Activated naive CD4-positive, alpha-beta T cell treated with anti-CD3 and anti-CD28 coated beads for 36 hours (primary cell): Measurements from ENCODE around the gene ARHGEF7. TPM values are rescaled to one million over a fixed set of nuclear protein-coding genes. Genes with fewer than 3 reads are reported as not detected.
"Not testable (repeated sequence)": the region's sequence is repeated elsewhere in the genome, so short reads cannot be mapped to it uniquely, and the experiment has no call there.

ENCODE experiments used
- CTCF ChIA-PET: fragments of 350-600 bp; sonication (Branson Sonifier 250); formaldehyde crosslinking; loops from one replicate; lab custom pipeline; 2021; ENCODE audit warnings: antibody characterized with exemption; lab: Charles Lee
- DNase-seq: peaks from one replicate; pipeline ENCODE4 v3.0.0-alpha.2; 2020
- H3K27ac Mint-ChIP-seq: one replicate; pipeline ENCODE4 v1.8.0; 2021; ENCODE audit warnings: mild to moderate bottlenecking, mixed read lengths
- H3K27me3 Mint-ChIP-seq: one replicate; pipeline ENCODE4 v1.8.0; 2021; ENCODE audit warnings: low read depth, mixed read lengths
- H3K36me3 Mint-ChIP-seq: one replicate; pipeline ENCODE4 v1.8.0; 2021; ENCODE audit warnings: low read depth, mixed read lengths
- H3K4me1 Mint-ChIP-seq: one replicate; pipeline ENCODE4 v1.8.0; 2021; ENCODE audit warnings: low read depth, mixed read lengths
- H3K4me3 Mint-ChIP-seq: one replicate; pipeline ENCODE4 v1.8.0; 2021; ENCODE audit warnings: mild to moderate bottlenecking, moderate library complexity, mixed read lengths
- H3K9me3 Mint-ChIP-seq: one replicate; pipeline ENCODE4 v1.8.0; 2021; ENCODE audit warnings: mixed read lengths
- intact Hi-C: fragments of 100-400 bp; cut with micrococcal nuclease; formaldehyde crosslinking; loops from one replicate; pipeline ENCODE4 v1.15.1; 2023
- total RNA-seq, 2 experiments: library from RNA; stranded (reverse); gene quantifications; one replicate each; pipeline ENCODE4 v1.2.3, GENCODE V29; 2021

ARHGEF7 gene
- total RNA-seq, 2 experiments from 2014 or later: 48.4 to 56.6 TPM

DNA sequence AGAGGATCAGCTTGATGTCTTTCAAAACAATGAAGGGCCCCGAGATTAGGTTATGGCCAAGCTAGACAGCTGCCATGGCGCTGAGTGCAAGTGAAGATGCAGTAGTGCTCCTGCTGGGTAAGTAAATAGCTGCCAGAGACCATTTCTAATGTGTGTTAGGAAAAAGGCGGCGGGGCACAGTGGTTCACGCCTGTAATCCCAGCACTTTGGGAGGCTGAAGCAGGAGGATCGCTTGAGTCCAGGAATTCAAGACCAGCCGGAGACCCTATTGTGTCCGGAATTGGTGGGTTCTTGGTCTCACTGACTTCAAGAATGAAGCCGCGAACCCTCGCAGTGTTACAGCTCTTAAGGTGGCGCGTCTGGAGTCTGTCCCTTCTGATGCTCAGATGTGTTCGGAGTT lies 32.3 kb upstream of the ARHGEF7 start:
- H3K4me1 Mint-ChIP-seq, DNase-seq, H3K9me3 Mint-ChIP-seq, intact Hi-C loops, H3K4me3 Mint-ChIP-seq, H3K27me3 Mint-ChIP-seq, H3K27ac Mint-ChIP-seq, H3K36me3 Mint-ChIP-seq: not testable (repeated sequence)
- CTCF ChIA-PET: interaction anchor here (0.6 kb wide), 1 partner anchor 134 kb away, joined by 3 read pairs; no protein-coding TSS in a partner anchor

DNA sequence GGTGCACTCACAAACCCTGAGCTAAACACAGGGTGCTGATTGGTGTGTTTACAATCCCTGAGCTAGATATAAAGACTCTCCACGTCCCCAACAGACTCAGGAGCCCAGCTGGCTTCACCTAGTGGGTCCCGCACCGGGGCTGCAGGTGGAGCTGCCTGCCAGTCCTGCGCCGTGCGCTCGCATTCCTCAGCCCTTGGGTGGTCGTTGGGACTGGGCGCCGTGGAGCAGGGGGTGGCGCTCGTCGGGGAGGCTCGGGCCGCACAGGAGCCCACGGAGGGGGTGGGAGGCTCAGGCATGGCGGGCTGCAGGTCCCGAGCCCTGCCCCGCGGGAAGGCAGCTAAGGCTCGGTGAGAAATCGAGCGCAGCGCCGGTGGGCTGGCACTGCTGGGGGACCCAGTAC lies 31.4 kb upstream of the ARHGEF7 start:
- CTCF ChIA-PET: interaction anchor here (0.6 kb wide), 1 partner anchor 135 kb away, joined by 3 read pairs; no protein-coding TSS in a partner anchor
- H3K4me3 Mint-ChIP-seq, intact Hi-C loops: not testable (repeated sequence)

DNA sequence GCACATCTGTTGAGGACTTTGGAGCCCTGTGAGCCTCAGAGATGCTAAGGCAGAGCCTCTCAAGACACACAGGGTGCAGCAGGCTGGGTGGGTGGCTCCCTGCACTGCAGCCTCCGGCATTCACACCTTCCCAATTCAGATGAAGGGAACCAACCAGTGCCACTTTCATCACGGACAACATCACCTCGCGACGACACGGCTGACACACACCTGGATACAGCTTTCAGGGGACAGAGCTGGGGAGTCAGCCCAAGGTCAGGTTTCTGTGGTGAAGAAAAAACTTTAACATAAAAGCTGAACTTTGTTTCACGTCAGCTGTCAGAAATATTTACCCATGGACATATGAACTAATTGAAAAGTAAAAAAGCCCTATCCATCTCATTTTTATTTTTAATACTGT lies 24.9 kb upstream of the ARHGEF7 start:
- Mint-ChIP-seq H3K4me3 (no peak overlapping the region), H3K36me3 (no peaks in the 10 kb centered on the region), H3K27me3 (peaks cover 14% of the 10 kb centered on the region), H3K9me3 (no peaks in the 10 kb centered on the region), H3K4me1 (no peaks in the 10 kb centered on the region), H3K27ac (no peak overlapping the region)
- CTCF ChIA-PET: interaction anchor here (1.0 kb wide), 1 partner anchor 22 kb away, joined by 3 read pairs; no protein-coding TSS in a partner anchor
- no peak for DNase-seq
- intact Hi-C loops: no loop called here

More for the DNA sequence above, 31.4 kb upstream of the ARHGEF7 start:
- not testable (repeated sequence) for H3K27me3 Mint-ChIP-seq, H3K4me1 Mint-ChIP-seq, H3K9me3 Mint-ChIP-seq, H3K36me3 Mint-ChIP-seq, DNase-seq, H3K27ac Mint-ChIP-seq

- no peak overlapping the region for H3K4me3 Mint-ChIP-seq
- H3K27ac Mint-ChIP-seq: no peak overlapping the region
- no peaks in the 10 kb centered on the region for H3K4me1 Mint-ChIP-seq
- no peaks in the 10 kb centered on the region for H3K9me3 Mint-ChIP-seq
- CTCF ChIA-PET: no interaction called here
- peaks cover 33% of the 10 kb centered on the region for H3K27me3 Mint-ChIP-seq
- DNase-seq: no peak
- no peaks in the 10 kb centered on the region for H3K36me3 Mint-ChIP-seq
- intact Hi-C loops: no loop called here
Measured at GRCh38 chr13:111092685-111093084, 22.4 kb upstream of the ARHGEF7 start.

DNA sequence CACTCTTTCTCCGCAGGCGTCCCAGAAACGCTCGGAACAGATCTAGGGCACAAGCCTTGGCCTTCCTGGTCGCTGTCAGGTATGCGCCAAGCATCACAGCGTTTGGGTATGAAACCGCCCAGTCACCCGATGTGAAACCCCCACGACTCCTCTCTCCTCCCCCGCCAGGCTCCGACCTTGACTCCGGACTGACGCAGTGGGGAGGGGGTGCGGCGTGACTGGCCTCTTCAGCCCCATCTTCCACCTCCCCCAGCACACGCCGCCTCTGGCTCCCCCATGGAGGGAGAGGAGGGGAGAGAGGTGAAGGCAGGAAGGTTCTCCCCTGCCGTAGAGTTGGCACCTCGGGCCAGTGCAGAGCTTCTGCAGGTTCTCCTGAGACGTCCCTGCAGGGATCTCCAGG lies 22.0 kb upstream of the ARHGEF7 start:
- H3K4me3 Mint-ChIP-seq: no peak overlapping the region
- H3K36me3 Mint-ChIP-seq: no peaks in the 10 kb centered on the region
- H3K27me3 Mint-ChIP-seq: peaks cover 35% of the 10 kb centered on the region
- intact Hi-C loops: no loop called here
- H3K4me1 Mint-ChIP-seq: no peaks in the 10 kb centered on the region
- no peak for DNase-seq
- H3K9me3 Mint-ChIP-seq: no peaks in the 10 kb centered on the region
- no peak overlapping the region for H3K27ac Mint-ChIP-seq
- CTCF ChIA-PET: no interaction called here

- Mint-ChIP-seq H3K27ac (no peak overlapping the region), H3K4me1 (no peaks in the 10 kb centered on the region), H3K9me3 (no peaks in the 10 kb centered on the region), H3K4me3 (no peak overlapping the region), H3K27me3 (peaks cover 37% of the 10 kb centered on the region), H3K36me3 (no peaks in the 10 kb centered on the region)
- DNase-seq: no peak
- intact Hi-C loops: no loop called here
- CTCF ChIA-PET: interaction anchor here (1.3 kb wide), 1 partner anchor 26 kb away, joined by 7 read pairs; no protein-coding TSS in a partner anchor
Measured at GRCh38 chr13:111093634-111094033, 21.5 kb upstream of the ARHGEF7 start.

DNA sequence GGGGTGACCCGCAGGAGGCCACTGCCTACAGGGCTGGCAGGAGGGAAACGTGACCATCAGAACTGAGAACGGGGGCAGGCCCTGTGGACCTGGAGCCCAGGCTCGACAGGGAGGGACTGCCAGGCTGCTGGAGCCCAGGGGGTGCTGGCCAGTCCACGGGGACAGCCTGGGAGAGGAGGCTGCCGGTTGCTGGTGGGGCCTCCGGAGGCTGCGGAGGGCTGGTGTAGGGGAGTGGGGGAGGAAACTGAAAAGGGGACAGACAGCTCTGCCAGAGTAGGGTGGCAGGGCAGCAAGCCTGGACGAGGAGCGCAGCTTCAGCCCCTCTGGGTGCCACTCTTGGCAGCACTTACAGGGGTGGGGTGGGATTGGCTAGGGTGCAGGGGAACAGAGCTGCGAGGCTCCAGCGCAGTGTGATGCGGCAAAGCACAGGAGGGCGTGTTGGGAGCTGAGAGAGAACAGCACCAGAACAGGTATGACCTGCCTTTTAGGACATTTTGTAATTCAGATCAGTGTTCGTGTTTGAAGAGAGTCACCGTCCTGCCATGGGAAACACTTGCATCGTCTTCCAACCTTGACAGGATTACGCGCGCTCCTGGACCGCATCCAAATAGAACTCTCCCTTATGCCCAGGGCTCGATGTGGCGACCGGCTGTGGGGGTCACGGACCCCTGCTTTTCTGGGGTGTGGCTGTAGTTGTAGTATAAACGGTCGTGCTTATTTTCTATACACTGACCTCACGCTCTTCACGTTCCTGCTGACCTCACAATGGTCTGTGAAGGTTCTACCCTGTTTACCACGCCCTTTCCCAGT lies 19.9 kb upstream of the ARHGEF7 start:
- Mint-ChIP-seq H3K27me3 (peaks cover 39% of the 10 kb centered on the region), H3K4me1 (no peaks in the 10 kb centered on the region), H3K27ac (no peak overlapping the region), H3K9me3 (no peaks in the 10 kb centered on the region), H3K4me3 (no peak overlapping the region), H3K36me3 (no peaks in the 10 kb centered on the region)
- DNase-seq: no peak
- intact Hi-C loops: no loop called here
- CTCF ChIA-PET: interaction anchor here (0.7 to 1.3 kb wide), 2 partner anchors 9 to 27 kb away, joined by 3 to 7 read pairs; no protein-coding TSS in a partner anchor

DNA sequence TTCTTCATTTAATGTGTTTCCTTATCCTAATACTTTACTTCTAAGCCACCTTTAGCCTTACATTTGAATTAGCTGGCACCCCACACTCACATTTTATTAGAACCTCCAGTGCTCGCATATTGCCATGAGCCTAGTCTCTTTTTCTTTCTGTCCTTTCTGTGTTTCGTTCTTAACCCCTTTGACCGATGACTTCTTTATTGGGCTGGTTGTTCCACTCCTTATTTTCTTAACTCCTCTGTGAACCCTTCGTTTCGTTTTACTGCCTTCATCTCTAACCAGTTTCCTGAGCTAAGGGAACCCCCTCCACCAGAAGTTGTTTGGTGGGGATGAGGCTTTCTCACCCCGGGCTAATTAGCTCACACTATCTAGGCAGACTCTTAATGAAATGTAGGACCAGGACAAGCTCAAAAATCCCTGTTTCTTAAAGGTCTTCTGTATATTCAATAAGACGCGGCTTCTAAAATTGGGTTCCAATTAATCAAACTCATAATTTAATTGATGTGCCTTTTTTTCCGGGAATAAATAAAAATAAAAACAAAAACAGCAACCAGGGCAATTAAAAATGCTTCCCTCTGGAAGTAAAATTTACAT lies 19.1 kb upstream of the ARHGEF7 start:
- no peak overlapping the region for H3K4me3 Mint-ChIP-seq
- H3K9me3 Mint-ChIP-seq: no peaks in the 10 kb centered on the region
- intact Hi-C loops: no loop called here
- H3K4me1 Mint-ChIP-seq: no peaks in the 10 kb centered on the region
- H3K27me3 Mint-ChIP-seq: peaks cover 40% of the 10 kb centered on the region
- no peaks in the 10 kb centered on the region for H3K36me3 Mint-ChIP-seq
- CTCF ChIA-PET: interaction anchor here (0.7 kb wide), 1 partner anchor 58 kb away, joined by 3 read pairs; no protein-coding TSS in a partner anchor
- no peak overlapping the region for H3K27ac Mint-ChIP-seq
- DNase-seq: no peak

GRCh38 chr13:111099290-111099689 lies 15.8 kb upstream of the ARHGEF7 start:
- CTCF ChIA-PET: no interaction called here
- Mint-ChIP-seq H3K27ac (no peak overlapping the region), H3K4me1 (no peaks in the 10 kb centered on the region), H3K9me3 (peaks cover 14% of the 10 kb centered on the region), H3K4me3 (no peak overlapping the region), H3K27me3 (peaks cover 56% of the 10 kb centered on the region), H3K36me3 (no peaks in the 10 kb centered on the region)
- DNase-seq: no peak
- intact Hi-C loops: no loop called here

- DNase-seq: no peak
- intact Hi-C loops: no loop called here
- peaks cover 6% of the 10 kb centered on the region for H3K4me1 Mint-ChIP-seq
- CTCF ChIA-PET: no interaction called here
- H3K27me3 Mint-ChIP-seq: peaks cover 59% of the 10 kb centered on the region
- no peak overlapping the region for H3K27ac Mint-ChIP-seq
- H3K4me3 Mint-ChIP-seq: no peak overlapping the region
- no peaks in the 10 kb centered on the region for H3K9me3 Mint-ChIP-seq
- no peaks in the 10 kb centered on the region for H3K36me3 Mint-ChIP-seq
Measured at GRCh38 chr13:111110054-111110453, 5.1 kb upstream of the ARHGEF7 start.

DNA sequence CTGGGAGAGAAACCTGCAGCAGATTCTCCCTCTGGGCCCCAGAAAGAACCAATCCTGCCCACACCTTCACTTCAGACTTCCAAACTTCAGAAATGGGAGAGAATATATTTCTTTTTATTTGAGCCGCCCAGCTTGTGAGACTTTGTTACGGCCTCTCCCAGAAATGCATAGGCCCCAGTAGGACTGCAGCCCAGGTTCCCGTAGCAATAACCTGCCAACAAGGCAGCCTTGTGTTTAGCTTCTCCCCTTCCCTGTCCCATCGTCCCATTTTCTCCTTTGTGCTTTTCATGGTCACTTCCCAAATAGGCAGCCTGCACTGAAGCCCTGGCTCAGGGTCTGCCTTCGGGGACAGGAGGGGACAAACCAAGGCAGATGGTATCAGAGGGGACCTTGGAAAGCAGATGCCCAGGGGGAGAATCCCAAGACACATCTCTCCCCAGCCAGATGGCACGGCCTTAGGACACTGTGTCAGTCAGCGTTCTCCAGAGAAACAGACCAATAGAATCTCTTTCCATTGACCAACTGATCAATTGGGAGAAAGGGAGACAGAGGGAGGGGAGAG lies 3.7 kb upstream of the ARHGEF7 start:
- Mint-ChIP-seq H3K36me3 (no peaks in the 10 kb centered on the region), H3K4me3 (no peak overlapping the region), H3K27ac (no peak overlapping the region), H3K27me3 (peaks cover 63% of the 10 kb centered on the region), H3K9me3 (no peaks in the 10 kb centered on the region), H3K4me1 (peaks cover 11% of the 10 kb centered on the region)
- CTCF ChIA-PET: no interaction called here
- DNase-seq: no peak
- intact Hi-C loops: no loop called here

GRCh38 chr13:111112196-111112595 lies 2.9 kb upstream of the ARHGEF7 start:
- intact Hi-C loops: no loop called here
- Mint-ChIP-seq H3K36me3 (no peaks in the 10 kb centered on the region), H3K9me3 (no peaks in the 10 kb centered on the region), H3K27me3 (peaks cover 64% of the 10 kb centered on the region), H3K4me3 (no peak overlapping the region), H3K4me1 (peaks cover 11% of the 10 kb centered on the region), H3K27ac (no peak overlapping the region)
- CTCF ChIA-PET: no interaction called here
- no peak for DNase-seq
